GM12891 (cell line): ENCODE measurements around the gene LMF2.

Source experiments
- POLR2A ChIP-seq: IDR thresholded peaks from 2 replicates; pipeline ENCODE4 v1.6.1; 2011; ENCODE audit warnings: low read depth, low read length, control low read depth
- TAF1 ChIP-seq: IDR thresholded peaks from 2 replicates; pipeline ENCODE4 v1.6.1; 2011; ENCODE audit warnings: low read depth, low read length, control low read depth

DNA sequence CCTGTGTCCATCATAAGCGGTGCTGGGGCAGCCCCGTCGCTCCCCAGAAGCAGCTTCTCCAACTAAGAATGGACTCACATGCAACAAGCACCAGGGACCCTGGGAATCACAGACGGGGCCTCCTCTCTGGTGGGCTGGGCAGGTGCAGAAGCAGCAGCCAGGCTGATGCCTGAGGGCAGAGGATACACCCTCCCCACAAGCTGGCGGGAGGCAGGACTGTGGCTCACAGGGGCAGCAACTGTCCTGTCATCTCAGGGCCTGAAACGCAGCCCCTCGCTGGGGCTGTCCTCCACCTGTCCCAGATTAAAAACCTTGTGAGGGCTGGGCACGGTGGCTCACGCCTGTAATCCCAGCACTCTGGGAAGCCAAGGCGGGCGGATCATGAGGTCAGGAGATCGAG is 29.6 kb downstream of the LMF2 start:
- TF ChIP-seq POLR2A: no peak
- TF ChIP-seq TAF1: no peak
